ENCODE data around the gene GLIPR1L2.
"Not testable (repeated sequence)": the region's sequence is repeated elsewhere in the genome, so short reads cannot be mapped to it uniquely, and the experiment has no call there.

GLIPR1L2 gene

DNA sequence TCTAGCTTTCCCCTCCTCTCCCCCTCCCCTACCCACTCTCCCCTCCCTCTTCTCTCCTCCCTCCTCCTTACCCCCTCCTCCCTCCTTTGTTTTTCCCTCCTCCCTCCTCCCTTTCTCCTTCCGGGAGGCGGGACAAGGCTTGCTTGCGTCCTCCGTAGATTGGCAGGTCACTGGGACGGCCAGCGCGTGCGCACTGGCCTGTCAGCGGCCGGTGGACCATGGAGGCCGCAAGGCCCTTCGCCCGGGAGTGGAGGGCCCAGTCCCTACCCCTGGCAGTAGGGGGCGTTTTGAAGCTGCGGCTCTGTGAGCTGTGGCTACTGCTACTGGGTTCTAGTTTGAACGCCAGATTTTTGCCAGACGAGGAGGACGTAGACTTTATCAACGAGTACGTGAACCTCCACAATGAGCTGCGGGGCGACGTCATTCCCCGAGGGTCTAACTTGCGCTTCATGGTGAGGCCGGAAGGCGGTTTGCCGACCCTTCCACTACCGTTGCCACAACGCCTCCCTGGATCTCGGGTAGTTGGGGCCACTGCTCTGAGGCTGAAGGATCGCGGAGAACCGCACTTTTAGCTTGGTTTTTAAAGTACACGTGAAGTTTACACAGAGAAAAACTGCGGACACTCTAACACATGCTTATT is at the start of gene GLIPR1L2:
Gene GLIPR1L2 (plus strand): TSS at position 191 of the 640 bp plus-strand sequence. CDS start 28 bp downstream, at position 219.
- TF ChIP-seq, protein P1, sequence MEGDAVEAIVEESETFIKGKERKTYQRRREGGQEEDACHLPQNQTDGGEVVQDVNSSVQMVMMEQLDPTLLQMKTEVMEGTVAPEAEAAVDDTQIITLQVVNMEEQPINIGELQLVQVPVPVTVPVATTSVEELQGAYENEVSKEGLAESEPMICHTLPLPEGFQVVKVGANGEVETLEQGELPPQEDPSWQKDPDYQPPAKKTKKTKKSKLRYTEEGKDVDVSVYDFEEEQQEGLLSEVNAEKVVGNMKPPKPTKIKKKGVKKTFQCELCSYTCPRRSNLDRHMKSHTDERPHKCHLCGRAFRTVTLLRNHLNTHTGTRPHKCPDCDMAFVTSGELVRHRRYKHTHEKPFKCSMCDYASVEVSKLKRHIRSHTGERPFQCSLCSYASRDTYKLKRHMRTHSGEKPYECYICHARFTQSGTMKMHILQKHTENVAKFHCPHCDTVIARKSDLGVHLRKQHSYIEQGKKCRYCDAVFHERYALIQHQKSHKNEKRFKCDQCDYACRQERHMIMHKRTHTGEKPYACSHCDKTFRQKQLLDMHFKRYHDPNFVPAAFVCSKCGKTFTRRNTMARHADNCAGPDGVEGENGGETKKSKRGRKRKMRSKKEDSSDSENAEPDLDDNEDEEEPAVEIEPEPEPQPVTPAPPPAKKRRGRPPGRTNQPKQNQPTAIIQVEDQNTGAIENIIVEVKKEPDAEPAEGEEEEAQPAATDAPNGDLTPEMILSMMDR (IDR thresholded peaks at IDR 0.05; ENCODE audit: extremely low read depth, missing control alignments) = peak; percentile 80
- peak; percentile 87 for DNase-seq (ENCODE audit: low spot score)

DNA sequence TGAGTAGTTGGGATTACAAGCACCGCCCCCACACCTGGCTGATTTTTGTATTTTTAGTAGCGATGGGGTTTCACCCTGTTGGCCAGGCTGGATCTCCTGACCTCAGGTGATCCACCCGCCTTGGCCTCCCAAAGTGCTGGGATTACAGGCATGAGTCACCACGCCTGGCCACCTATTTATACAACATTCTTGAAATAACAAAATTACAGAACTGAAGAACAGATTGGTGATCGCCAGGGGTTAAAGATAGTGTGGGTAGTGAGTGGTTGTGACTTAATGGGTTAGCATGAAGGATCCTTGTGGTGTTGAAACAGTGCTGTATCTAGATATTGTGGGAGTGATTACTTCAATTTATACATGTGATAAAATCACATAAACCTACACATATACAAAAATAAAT is 49.0 kb upstream of the GLIPR1L2 start:
- no peak for DNase-seq (ENCODE audit: low spot score)

DNA sequence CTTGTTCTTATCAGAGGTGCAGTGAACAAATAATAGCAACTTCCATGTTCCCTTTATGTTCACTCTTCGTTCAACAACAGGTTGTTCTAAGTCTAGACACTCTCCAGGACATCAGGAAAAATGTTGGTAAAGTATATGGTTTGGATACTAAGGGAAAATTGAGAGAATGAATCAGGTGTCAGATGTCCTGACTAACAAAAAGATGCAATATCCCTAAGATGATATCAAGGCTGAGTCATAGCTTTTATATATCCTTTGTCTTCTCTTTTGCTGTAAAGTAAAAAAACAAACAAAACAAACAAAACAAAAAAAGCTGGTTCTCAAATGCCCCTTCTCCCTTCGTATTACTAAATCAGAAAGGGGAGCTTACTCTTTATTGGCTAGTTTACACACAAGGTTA is 45.4 kb upstream of the GLIPR1L2 start:
- DNase-seq (ENCODE audit: low spot score) = no peak
- TF ChIP-seq, protein P1 (IDR thresholded peaks at IDR 0.05; ENCODE audit: extremely low read depth, missing control alignments) = no peak

More for the DNA sequence above, 49.0 kb upstream of the GLIPR1L2 start:
- TF ChIP-seq, protein P1 (IDR thresholded peaks at IDR 0.05; ENCODE audit: extremely low read depth, missing control alignments) = no peak

DNA sequence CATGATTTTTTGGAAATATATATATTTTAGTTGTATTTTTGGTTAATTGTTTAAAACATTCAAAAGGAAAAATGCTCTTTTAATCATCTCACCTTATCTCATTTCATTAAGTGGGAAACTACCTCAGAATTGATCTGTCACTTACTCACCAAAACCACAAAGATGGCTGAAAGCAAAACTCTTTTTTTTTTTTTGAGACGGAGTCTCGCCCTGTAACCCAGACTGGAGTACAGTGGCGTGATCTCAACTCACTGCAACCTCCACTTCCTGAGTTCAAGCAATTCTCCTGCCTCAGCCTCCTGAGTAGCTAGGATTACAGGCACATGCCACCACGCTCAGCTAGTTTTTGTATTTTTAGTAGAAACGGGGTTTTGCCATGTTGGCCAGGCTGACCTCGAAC is 44.7 kb upstream of the GLIPR1L2 start:
- not testable (repeated sequence) for DNase-seq (ENCODE audit: low spot score)

DNA sequence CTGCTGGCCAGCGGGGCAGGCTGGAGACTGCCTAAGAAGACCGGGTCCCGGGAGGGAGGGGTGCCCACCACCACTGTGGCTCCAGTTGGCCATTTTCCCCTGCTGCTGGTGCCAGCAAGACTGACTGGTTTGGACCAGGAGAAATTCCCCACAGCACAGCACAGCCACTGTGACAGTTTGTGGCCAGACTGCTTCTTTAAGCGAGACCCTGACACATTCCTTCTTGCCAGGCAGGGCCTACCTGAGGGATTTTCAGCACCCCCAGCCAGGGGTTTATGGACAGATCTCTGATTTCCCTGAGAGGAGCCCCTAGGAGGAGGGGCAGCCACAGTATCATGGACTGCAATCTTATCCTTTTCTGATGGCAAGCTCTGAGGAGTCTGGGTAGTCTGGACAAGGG is 40.9 kb upstream of the GLIPR1L2 start:
- TF ChIP-seq, protein P1 (IDR thresholded peaks at IDR 0.05; ENCODE audit: extremely low read depth, missing control alignments) = no peak
- DNase-seq (ENCODE audit: low spot score) = no peak

DNA sequence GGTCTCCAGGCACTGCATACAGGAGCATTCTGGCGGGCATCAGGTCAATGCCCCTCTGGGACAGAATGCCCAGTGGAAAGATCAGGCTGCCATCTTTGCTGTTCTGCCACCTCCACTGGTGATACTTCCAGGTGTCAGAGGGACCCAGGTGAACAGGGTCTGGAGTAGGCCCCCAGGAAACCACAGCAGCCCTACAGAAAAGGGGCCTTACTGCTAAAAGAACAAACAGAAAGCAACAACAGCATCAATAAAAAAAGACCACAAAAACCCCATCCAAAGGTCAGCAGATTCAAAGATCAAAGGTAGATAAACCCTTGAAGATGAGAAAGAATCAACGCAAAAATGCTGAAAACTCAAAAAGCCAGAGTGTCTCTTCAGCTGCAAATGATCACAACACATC is 40.5 kb upstream of the GLIPR1L2 start:
- DNase-seq (ENCODE audit: low spot score) = no peak
- TF ChIP-seq, protein P1 (IDR thresholded peaks at IDR 0.05; ENCODE audit: extremely low read depth, missing control alignments) = no peak

DNA sequence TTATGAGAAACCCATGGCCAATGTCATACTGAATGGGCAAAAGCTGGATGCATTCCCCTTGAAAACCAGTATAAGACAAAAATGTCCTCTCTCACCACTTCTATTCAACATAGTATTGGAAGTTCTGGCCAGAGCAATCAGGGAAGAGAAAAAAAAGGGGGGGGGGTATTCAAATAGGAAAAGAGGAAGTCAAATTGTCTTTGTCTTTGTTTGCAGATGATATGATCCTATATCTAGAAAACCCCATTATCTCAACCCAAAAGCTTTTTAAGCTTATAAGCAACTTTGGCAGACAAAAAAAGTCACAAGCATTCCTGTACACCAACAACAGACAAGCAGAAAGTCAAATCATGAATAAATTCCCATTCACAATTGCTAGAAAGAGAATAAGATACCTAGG is 36.9 kb upstream of the GLIPR1L2 start:
- no peak for DNase-seq (ENCODE audit: low spot score)
- TF ChIP-seq, protein P1 (IDR thresholded peaks at IDR 0.05; ENCODE audit: extremely low read depth, missing control alignments) = no peak

DNA sequence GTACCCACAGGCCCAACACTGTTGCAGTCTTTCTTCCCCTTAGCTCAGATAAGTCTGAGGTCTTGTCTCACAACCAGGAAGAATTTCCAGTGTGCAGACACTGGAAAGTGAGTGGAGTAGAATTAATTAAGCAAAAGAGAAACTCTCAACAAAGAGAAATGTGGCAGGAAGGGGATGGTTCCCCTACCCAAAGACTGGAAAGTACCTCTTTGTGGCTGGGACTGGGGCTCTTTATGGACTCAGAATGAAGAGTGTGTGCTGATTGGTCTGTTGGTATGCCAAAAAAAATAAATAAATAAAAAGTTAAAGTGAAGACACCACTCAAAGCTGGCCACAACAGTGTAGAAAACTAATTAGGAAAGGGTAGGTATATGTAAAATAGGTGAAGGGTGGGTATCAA is 30.0 kb upstream of the GLIPR1L2 start:
- TF ChIP-seq, protein P1 (IDR thresholded peaks at IDR 0.05; ENCODE audit: extremely low read depth, missing control alignments) = no peak
- DNase-seq (ENCODE audit: low spot score) = no peak

Data from GM20000 (cell line).